Ishikawa (cell line): ENCODE data around the gene KIFC3.

Source experiments
- CEBPB ChIP-seq: IDR thresholded peaks from 2 replicates; pipeline ENCODE4 v1.6.1; 2012
- CREB1 ChIP-seq: IDR thresholded peaks from 2 replicates; pipeline ENCODE4 v1.6.1; 2012; ENCODE audit warnings: low read depth
- EGR1 ChIP-seq: IDR thresholded peaks from 2 replicates; pipeline ENCODE4 v1.6.1; 2012
- EP300 ChIP-seq: IDR thresholded peaks from 2 replicates; pipeline ENCODE4 v1.6.1; 2012; ENCODE audit warnings: borderline replicate concordance
- FOXM1 ChIP-seq: IDR thresholded peaks from 2 replicates; pipeline ENCODE4 v1.6.1; 2012; ENCODE audit warnings: low read depth, borderline replicate concordance
- MAX ChIP-seq: IDR thresholded peaks from 2 replicates; pipeline ENCODE4 v1.6.1; 2012
- NFIC ChIP-seq: IDR thresholded peaks from 2 replicates; pipeline ENCODE4 v1.6.1; 2012
- RAD21 ChIP-seq: IDR thresholded peaks from 2 replicates; pipeline ENCODE4 v1.6.1; 2012; ENCODE audit warnings: low read depth
- REST ChIP-seq: IDR thresholded peaks from 2 replicates; pipeline ENCODE4 v1.6.1; 2012; ENCODE audit warnings: low read depth, mild to moderate bottlenecking
- TAF1 ChIP-seq: IDR thresholded peaks from 2 replicates; pipeline ENCODE4 v1.6.1; 2012; ENCODE audit warnings: low read depth, mild to moderate bottlenecking
- TCF12 ChIP-seq: IDR thresholded peaks from 2 replicates; pipeline ENCODE4 v1.6.1; 2012; ENCODE audit warnings: low read depth
- TEAD4 ChIP-seq: IDR thresholded peaks from 2 replicates; pipeline ENCODE4 v1.6.1; 2012
- USF1 ChIP-seq: IDR thresholded peaks from 2 replicates; pipeline ENCODE4 v1.6.1; 2012
- YY1 ChIP-seq: IDR thresholded peaks from 2 replicates; pipeline ENCODE4 v1.6.1; 2012; ENCODE audit warnings: low read depth
- ZBTB7A ChIP-seq: IDR thresholded peaks from 2 replicates; pipeline ENCODE4 v1.6.1; 2012; ENCODE audit warnings: low read depth

Gene KIFC3

GRCh38 chr16:57785385-57785784 is 16.9 kb downstream of the KIFC3 start:
- TF ChIP-seq EGR1 (no peak), CREB1 (no peak), MAX (no peak), REST (no peak), ZBTB7A (no peak), TEAD4 (no peak), YY1 (no peak), TAF1 (no peak), CEBPB (no peak), USF1 (no peak), EP300 (no peak), NFIC (no peak), FOXM1 (no peak), RAD21 (no peak), TCF12 (no peak)

DNA sequence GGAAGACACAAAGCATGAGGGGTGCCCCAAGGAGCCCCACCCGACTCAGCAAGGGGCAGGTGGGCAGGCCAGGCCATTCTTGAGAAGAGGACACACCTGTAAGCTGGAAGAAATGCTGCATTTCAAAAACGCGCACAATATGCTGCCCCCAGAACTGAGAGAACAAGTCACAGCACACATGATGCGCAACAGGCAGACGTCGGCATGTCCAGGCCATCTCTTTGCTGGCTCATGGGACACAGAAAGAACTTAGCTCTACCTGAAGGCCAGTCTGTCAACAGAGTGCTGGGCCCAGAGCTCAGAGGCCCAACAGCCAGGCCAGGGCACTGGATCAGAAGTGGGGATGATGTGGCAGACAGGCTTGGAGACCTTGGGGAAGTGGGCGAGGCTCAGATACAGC is 18.0 kb downstream of the KIFC3 start:
- TF ChIP-seq EGR1: no peak
- no peak for TF ChIP-seq ZBTB7A
- TF ChIP-seq TCF12: no peak
- TF ChIP-seq REST: no peak
- TF ChIP-seq RAD21: no peak
- TF ChIP-seq TEAD4: no peak
- TF ChIP-seq EP300: no peak
- no peak for TF ChIP-seq TAF1
- no peak for TF ChIP-seq CEBPB
- TF ChIP-seq USF1: no peak
- TF ChIP-seq NFIC: no peak
- no peak for TF ChIP-seq MAX
- no peak for TF ChIP-seq FOXM1
- TF ChIP-seq CREB1: no peak
- TF ChIP-seq YY1: no peak

DNA sequence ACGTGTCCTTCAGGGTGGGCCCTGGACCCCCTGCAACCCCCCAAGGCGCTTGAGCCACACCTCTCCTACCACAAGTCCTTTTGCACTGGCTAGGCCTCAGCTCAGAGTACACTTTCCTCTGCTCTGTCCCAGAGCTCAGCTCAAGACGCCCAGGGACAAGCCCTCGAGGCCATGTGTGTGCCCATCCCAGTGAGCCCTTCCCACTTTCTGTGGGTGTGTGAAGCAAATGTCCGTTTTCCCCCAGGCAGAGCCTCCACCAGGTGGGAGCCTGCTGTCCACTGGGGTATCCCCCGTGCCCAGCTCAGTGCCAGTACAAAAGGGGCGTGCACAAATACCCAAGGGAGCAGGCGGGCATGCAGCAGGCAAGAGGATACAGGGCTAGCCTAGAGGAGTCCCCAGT is 18.4 kb downstream of the KIFC3 start:
- TF ChIP-seq USF1: no peak
- no peak for TF ChIP-seq CREB1
- no peak for TF ChIP-seq ZBTB7A
- TF ChIP-seq TEAD4: no peak
- no peak for TF ChIP-seq EP300
- TF ChIP-seq RAD21: no peak

DNA sequence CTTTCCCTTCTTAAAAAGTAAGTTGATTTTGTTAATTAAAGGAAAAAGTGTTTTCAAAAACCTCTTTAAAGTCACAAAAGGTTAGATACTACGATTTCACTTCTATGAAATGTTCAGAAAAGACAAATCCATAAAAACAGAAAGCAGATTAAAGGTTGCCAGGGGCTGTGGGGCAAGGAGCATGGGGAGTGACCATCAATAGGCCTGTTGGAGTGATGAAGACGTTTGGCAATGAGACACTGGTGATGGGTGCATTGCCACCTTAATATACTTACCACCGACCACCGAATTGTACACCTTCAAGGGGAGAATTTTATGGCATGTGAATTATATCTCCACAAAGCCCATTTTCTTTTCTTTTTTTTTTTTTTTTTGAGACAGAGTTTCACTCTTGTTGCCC is 19.2 kb downstream of the KIFC3 start:
- TF ChIP-seq EGR1: no peak
- TF ChIP-seq USF1: no peak
- TF ChIP-seq YY1: no peak
- no peak for TF ChIP-seq EP300
- TF ChIP-seq FOXM1: no peak
- no peak for TF ChIP-seq NFIC
- TF ChIP-seq REST: no peak
- no peak for TF ChIP-seq TAF1
- TF ChIP-seq TEAD4: no peak
- TF ChIP-seq TCF12: no peak
- TF ChIP-seq MAX: no peak
- TF ChIP-seq CREB1: no peak
